HepG2 (cell line): ENCODE measurements around the gene SLC8B1. TPM values are rescaled to one million over a fixed set of nuclear protein-coding genes. Genes with fewer than 3 reads are reported as not detected.

ENCODE experiments used
- ATAC-seq: fragments of 200-7000 bp; cut with Tn5 transposase; 3 replicates; pipeline ENCODE4 v1.9.1; 2020; ENCODE audit warnings: mild to moderate bottlenecking, moderate library complexity
- BruUV-seq: library from RNA; stranded (reverse); fragments of 400-500 nt; replicated peaks from 2 replicates; lab custom pipeline; 2021; lab: Mats Ljungman, UMichigan
- CTCF ChIA-PET: fragments of 300-600 bp; formaldehyde crosslinking; extraction: SDS; loops from one replicate; lab custom pipeline; 2021; ENCODE audit warnings: low total read pairs, inconsistent platforms, low intra/inter-chr PET ratio; lab: Yijun Ruan, JAX
- POLR2A ChIA-PET: fragments of 350-600 bp; sonication (Branson Sonifier 250); formaldehyde crosslinking; loops from one replicate; lab custom pipeline; 2020; ENCODE audit warnings: antibody characterized with exemption, inconsistent platforms; lab: Yijun Ruan, JAX
- DNase-seq: peaks from one replicate; pipeline ENCODE4 v3.0.0-alpha.2; 2015; ENCODE audit warnings: low spot score
- FAIRE-seq: peaks from 3 replicates; lab custom pipeline; 2011; peaks lifted over from hg19 to GRCh38; lab: Jason Lieb, UNC
- H2AFZ ChIP-seq: one replicate; pipeline ENCODE4 v1.6.1; 2011; ENCODE audit warnings: low read length, inconsistent platforms
- H3K27ac ChIP-seq: fragments of 300-600 bp; 3 replicates; pipeline ENCODE4 v1.8.0; 2011; ENCODE audit warnings: mixed run types, mild to moderate bottlenecking, mixed read lengths, low read length, inconsistent platforms; ENCODE audit not compliant: insufficient read depth; ENCODE audit errors: extremely low read length
- H3K27me3 ChIP-seq, 2 experiments: fragments of 200-600 bp in 1 of 2; 2 replicates in 1 of 2; 3 replicates in 1 of 2; pipeline versions ENCODE4 v1.6.0 to v1.8.0; 2011; ENCODE audit warnings: low read length in 2 of 2, mild to moderate bottlenecking in 2 of 2, moderate library complexity in 2 of 2, inconsistent platforms in 1 of 2; ENCODE audit not compliant: insufficient read depth in 2 of 2, control insufficient read depth in 1 of 2
- H3K36me3 ChIP-seq, 2 experiments: fragments of 200-600 bp in 1 of 2; replicated peaks in 1 of 2; 2 replicates in 1 of 2; 3 replicates in 1 of 2; pipeline versions ENCODE4 v1.5.1 to v1.8.0; 2011; ENCODE audit warnings: low read length in 2 of 2, inconsistent platforms in 1 of 2; ENCODE audit not compliant: insufficient read depth in 2 of 2, control insufficient read depth in 1 of 2
- H3K4me1 ChIP-seq: 2 replicates; pipeline ENCODE4 v1.5.1; 2012; ENCODE audit warnings: low read length, inconsistent platforms; ENCODE audit not compliant: insufficient read depth
- H3K4me2 ChIP-seq: 2 replicates; pipeline ENCODE4 v1.6.0; 2011; ENCODE audit warnings: low read depth, low read length, inconsistent platforms
- H3K4me3 ChIP-seq, 3 experiments: fragments of 200-600 bp in 1 of 3; sonication (generic), shearing (Covaris generic) in 1 of 3; replicated peaks in 1 of 3; 2 replicates each; pipeline ENCODE4 v1.5.1; 2011 to 2016; ENCODE audit warnings: low read length in 3 of 3, inconsistent platforms in 2 of 3, low read depth in 2 of 3, mild to moderate bottlenecking in 2 of 3, control low read depth in 1 of 3, mixed read lengths in 1 of 3; ENCODE audit not compliant: insufficient read depth in 1 of 3
- H3K79me2 ChIP-seq: one replicate; pipeline ENCODE4 v1.6.1; 2011; ENCODE audit warnings: low read length, inconsistent platforms; ENCODE audit not compliant: insufficient read depth
- H3K9ac ChIP-seq: 2 replicates; pipeline ENCODE4 v1.6.0; 2011; ENCODE audit warnings: mild to moderate bottlenecking, low read depth, low read length, inconsistent platforms; ENCODE audit not compliant: insufficient read depth
- H3K9me3 ChIP-seq: 2 replicates; pipeline ENCODE4 v1.5.1; 2012; ENCODE audit warnings: mild to moderate bottlenecking, low read length
- H4K20me1 ChIP-seq: 2 replicates; pipeline ENCODE4 v1.6.0; 2011; ENCODE audit warnings: inconsistent platforms, mild to moderate bottlenecking, low read length, moderate library complexity; ENCODE audit not compliant: insufficient read depth
- DDIT3 ChIP-seq: sonication (generic); formaldehyde crosslinking; IDR thresholded peaks from 2 replicates; pipeline ENCODE4 v1.4.0; 2020; ENCODE audit warnings: mild to moderate bottlenecking, missing genetic modification reagents
- DZIP1 ChIP-seq: sonication (generic); formaldehyde crosslinking; IDR thresholded peaks from 2 replicates; pipeline ENCODE4 v1.5.0; 2020; ENCODE audit warnings: mild to moderate bottlenecking, missing genetic modification reagents
- GATA4 ChIP-seq: sonication (generic); IDR thresholded peaks from 2 replicates; pipeline ENCODE4 v1.6.1; 2016; ENCODE audit warnings: antibody characterized with exemption, low read depth, borderline replicate concordance
- JUNB ChIP-seq: sonication (generic); formaldehyde crosslinking; IDR thresholded peaks from 2 replicates; pipeline ENCODE4 v1.8.0; 2022; ENCODE audit warnings: missing genetic modification reagents, mild to moderate bottlenecking, borderline replicate concordance
- KAT2B ChIP-seq: fragments of 150-350 bp; IDR thresholded peaks from 2 replicates; pipeline ENCODE4 v1.6.1; 2014; ENCODE audit warnings: low read depth, low read length, borderline replicate concordance
- KAT8 ChIP-seq: IDR thresholded peaks from 2 replicates; pipeline ENCODE4 v1.6.1; 2016; ENCODE audit warnings: missing genetic modification reagents, missing compliant biosample characterization
- MBD4 ChIP-seq: IDR thresholded peaks from 2 replicates; pipeline ENCODE4 v1.6.1; 2012; ENCODE audit warnings: low read length, inconsistent platforms, borderline replicate concordance
- SOX6 ChIP-seq, 2 experiments: fragments of 450-650 bp in 1 of 2; sonication (generic) in 1 of 2; formaldehyde crosslinking in 1 of 2; IDR thresholded peaks; 2 replicates each; pipeline versions ENCODE4 v1.4.0 to v1.6.1; 2017 to 2020; ENCODE audit warnings: antibody characterized with exemption in 1 of 2, mild to moderate bottlenecking in 1 of 2, missing genetic modification reagents in 1 of 2
- SRY ChIP-seq: sonication (generic); formaldehyde crosslinking; IDR thresholded peaks from 2 replicates; pipeline ENCODE4 v1.8.0; 2022; ENCODE audit warnings: mild to moderate bottlenecking, missing genetic modification reagents
- ZBTB44 ChIP-seq: sonication (generic); formaldehyde crosslinking; IDR thresholded peaks from 2 replicates; pipeline ENCODE4 v1.4.0; 2020; ENCODE audit warnings: missing genetic modification reagents
- ZBTB7A ChIP-seq: sonication (generic); formaldehyde crosslinking; IDR thresholded peaks from 2 replicates; pipeline ENCODE4 v1.8.0; 2022; ENCODE audit warnings: mild to moderate bottlenecking, missing genetic modification reagents
- ZFP36L2 ChIP-seq: sonication (generic); formaldehyde crosslinking; IDR thresholded peaks from 2 replicates; pipeline ENCODE4 v1.4.0; 2020; ENCODE audit warnings: missing genetic modification reagents
- ZNF207 ChIP-seq: fragments of 450-650 bp; IDR thresholded peaks from 2 replicates; pipeline ENCODE4 v1.6.1; 2016; ENCODE audit warnings: antibody characterized with exemption, borderline replicate concordance
- ZNF232 ChIP-seq: sonication (generic); formaldehyde crosslinking; IDR thresholded peaks from 2 replicates; pipeline ENCODE4 v1.4.0; 2020; ENCODE audit warnings: missing genetic modification reagents, borderline replicate concordance
- ZNF263 ChIP-seq: sonication (generic); formaldehyde crosslinking; IDR thresholded peaks from 2 replicates; pipeline ENCODE4 v1.4.0; 2020; ENCODE audit warnings: missing genetic modification reagents
- ZNF264 ChIP-seq: sonication (generic); formaldehyde crosslinking; IDR thresholded peaks from 2 replicates; pipeline ENCODE4 v1.4.0; 2020; ENCODE audit warnings: missing genetic modification reagents
- ZNF280B ChIP-seq: sonication (generic); formaldehyde crosslinking; IDR thresholded peaks from 2 replicates; pipeline ENCODE4 v1.5.0; 2020; ENCODE audit warnings: missing genetic modification reagents, mild to moderate bottlenecking, borderline replicate concordance
- ZNF431 ChIP-seq: sonication (generic); formaldehyde crosslinking; IDR thresholded peaks from 2 replicates; pipeline ENCODE4 v1.9.0; 2022; ENCODE audit warnings: missing genetic modification reagents, low read depth, mild to moderate bottlenecking, borderline replicate concordance
- ZNF607 ChIP-seq: sonication (generic); formaldehyde crosslinking; IDR thresholded peaks from 2 replicates; pipeline ENCODE4 v1.5.1; 2020; ENCODE audit warnings: missing genetic modification reagents, mild to moderate bottlenecking, borderline replicate concordance
- ZNF850 ChIP-seq: sonication (generic); formaldehyde crosslinking; conservative IDR thresholded peaks from 2 replicates; pipeline ENCODE4 v1.9.0; 2021; ENCODE audit warnings: mild to moderate bottlenecking, missing genetic modification reagents
- WGBS: methylation state at CpG from one replicate; pipeline ENCODE4 v1.1.6; 2017; ENCODE audit warnings: low lambda C conversion rate; 5-methylcytosine and 5-hydroxymethylcytosine counted together
- in situ Hi-C: cut with HindIII; loops from 2 replicates; pipeline ENCODE4 v1.10.0; 2017; ENCODE audit warnings: low pct_unique_long_range_greater_than_20kb; ENCODE audit not compliant: extremely low pct_ligation_motif_present
- intact Hi-C: fragments of 100-400 bp; cut with micrococcal nuclease; formaldehyde crosslinking; loops from one replicate; pipeline ENCODE4 v1.10.0; 2022; ENCODE audit not compliant: unreplicated experiment
- polyA plus RNA-seq, 8 experiments: library from polyadenylated mRNA; depleted of rRNA in 3 of 8; stranded (reverse) in 7 of 8; unstranded in 1 of 8; fragments of >200 nt; fragmentation: Illumina TruSeq in 4 of 8; extraction: Trizol in 4 of 8; gene quantifications; 2 replicates each; pipeline versions ENCODE4 v1.2.1 to v1.2.3, GENCODE V29; 2011 to 2016; ENCODE audit warnings: low read depth in 4 of 8, missing spikeins in 1 of 8, mixed read lengths in 1 of 8; ENCODE audit not compliant: insufficient read depth in 1 of 8
- total RNA-seq, 5 experiments: library from RNA; depleted of rRNA; stranded (reverse); fragments of >200 nt; fragmentation: Illumina TruSeq; extraction: Trizol; gene quantifications; 2 replicates each; pipeline ENCODE4 v1.2.3, GENCODE V29; 2016; ENCODE audit warnings: low read depth in 1 of 5

SLC8B1 gene
- total and polyA plus RNA-seq, 2 of the 13 experiments (the other 11 are each of a cell fraction or from before 2014, with no cell fraction given): 6.8 to 8.0 TPM

GRCh38 chr12:113260636-113261300 lies 74.1 kb downstream of the SLC8B1 start:
- ChIA-PET CTCF (no interaction called here), POLR2A (no interaction called here)
- BruUV-seq: no TSS peak
- no peak for DNase-seq
- no peaks in the 10 kb centered on the region for H3K79me2 ChIP-seq
- no peaks in the 10 kb centered on the region for H3K27me3 ChIP-seq
- 97% methylated on average over 12 of the region's 12 CpGs for WGBS
- TF ChIP-seq ZNF207: no peak
- TF ChIP-seq DDIT3: no peak
- no peak for TF ChIP-seq ZNF263 (CRISPR knock-in tag)
- no peak for TF ChIP-seq ZNF850
- no peak for TF ChIP-seq ZBTB7A (CRISPR knock-in tag)
- no peak for TF ChIP-seq MBD4
- TF ChIP-seq KAT2B: no peak
- no peak for TF ChIP-seq ZNF431 (CRISPR knock-in tag)
- TF ChIP-seq JUNB: no peak
- TF ChIP-seq ZNF607 (CRISPR knock-in tag): no peak
- no peak for TF ChIP-seq ZNF232 (CRISPR knock-in tag)
- TF ChIP-seq KAT8 (CRISPR knock-in tag): no peak
- TF ChIP-seq SRY (CRISPR knock-in tag): no peak
- TF ChIP-seq ZNF280B (CRISPR knock-in tag): no peak
- no peak for TF ChIP-seq DZIP1 (CRISPR knock-in tag)
- TF ChIP-seq GATA4: no peak
- TF ChIP-seq ZNF264: no peak
- no peak for TF ChIP-seq ZBTB44
- no peak for TF ChIP-seq ZFP36L2 (CRISPR knock-in tag)
- TF ChIP-seq SOX6 (IDR thresholded peaks at IDR 0.05): no peak
- TF ChIP-seq SOX6 (CRISPR knock-in tag; IDR thresholded peaks at IDR 0.05): no peak
- peaks cover 2 to 8% of the 10 kb centered on the region in 2 experiments; a peak in 3 of 5 replicates for H3K36me3 ChIP-seq
- H3K9ac ChIP-seq: no peak overlapping the region
- H3K4me3 ChIP-seq: no peak overlapping the region
- in situ Hi-C loops: no loop called here
- no peak for FAIRE-seq
- H3K9me3 ChIP-seq: no peaks in the 10 kb centered on the region
- H4K20me1 ChIP-seq: no peaks in the 10 kb centered on the region
- no peak overlapping the region for H3K27ac ChIP-seq
- intact Hi-C loops: no loop called here
- no peak overlapping the region for H3K4me2 ChIP-seq
- H2AFZ ChIP-seq: no peak overlapping the region
- ATAC-seq: no peak
- H3K4me1 ChIP-seq: peaks cover 33% of the 10 kb centered on the region
